Mammary epithelial cell (primary cell): ENCODE measurements around the gene CNGA2.

Experiments
- EZH2 ChIP-seq: IDR thresholded peaks from 2 replicates; pipeline ENCODE4 v1.6.1; 2012; ENCODE audit warnings: low read length, inconsistent platforms, borderline replicate concordance
- TF ChIP-seq, protein P1 (sequence below), 2 donors: IDR thresholded peaks in 1 of 2; conservative IDR thresholded peaks in 1 of 2; 2 replicates each; pipeline ENCODE4 v1.5.1; 2011 to 2012; ENCODE audit warnings: inconsistent platforms in 2 of 2, low read length in 2 of 2, mild to moderate bottlenecking in 2 of 2, control low read depth in 1 of 2, low read depth in 1 of 2; ENCODE audit not compliant: insufficient read depth in 1 of 2; ENCODE audit errors: extremely low read depth in 1 of 2

DNA sequence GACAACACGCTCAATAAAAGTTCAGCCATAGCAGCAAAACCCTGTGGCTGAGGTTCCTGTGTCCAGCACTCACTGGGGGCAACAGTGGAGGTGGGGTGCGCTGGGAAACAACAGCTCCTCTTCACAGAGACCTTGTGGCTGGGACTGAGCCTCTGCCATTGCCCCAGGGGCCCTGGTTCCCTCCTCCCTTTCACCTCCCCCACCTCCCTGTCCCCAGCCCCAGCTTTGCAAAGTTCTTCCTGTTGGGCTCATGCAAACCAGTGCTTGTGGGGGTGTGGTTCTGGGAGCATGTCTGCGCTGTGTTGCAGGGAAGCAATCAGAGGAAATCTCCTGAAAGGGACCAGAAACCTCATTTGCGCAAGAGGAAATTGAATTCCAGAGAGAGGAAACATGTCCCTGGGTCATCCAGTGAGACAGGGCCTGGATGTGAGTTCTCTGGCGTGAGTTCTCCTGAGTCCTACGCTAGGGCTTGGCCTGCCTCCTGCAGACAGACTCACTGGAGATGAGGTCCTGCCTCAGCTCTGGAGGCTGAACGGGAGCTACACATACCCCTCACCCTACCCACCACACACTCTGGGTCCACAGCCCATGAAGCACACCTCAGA, 11.3 kb upstream of the CNGA2 start:
- TF ChIP-seq, protein P1, sequence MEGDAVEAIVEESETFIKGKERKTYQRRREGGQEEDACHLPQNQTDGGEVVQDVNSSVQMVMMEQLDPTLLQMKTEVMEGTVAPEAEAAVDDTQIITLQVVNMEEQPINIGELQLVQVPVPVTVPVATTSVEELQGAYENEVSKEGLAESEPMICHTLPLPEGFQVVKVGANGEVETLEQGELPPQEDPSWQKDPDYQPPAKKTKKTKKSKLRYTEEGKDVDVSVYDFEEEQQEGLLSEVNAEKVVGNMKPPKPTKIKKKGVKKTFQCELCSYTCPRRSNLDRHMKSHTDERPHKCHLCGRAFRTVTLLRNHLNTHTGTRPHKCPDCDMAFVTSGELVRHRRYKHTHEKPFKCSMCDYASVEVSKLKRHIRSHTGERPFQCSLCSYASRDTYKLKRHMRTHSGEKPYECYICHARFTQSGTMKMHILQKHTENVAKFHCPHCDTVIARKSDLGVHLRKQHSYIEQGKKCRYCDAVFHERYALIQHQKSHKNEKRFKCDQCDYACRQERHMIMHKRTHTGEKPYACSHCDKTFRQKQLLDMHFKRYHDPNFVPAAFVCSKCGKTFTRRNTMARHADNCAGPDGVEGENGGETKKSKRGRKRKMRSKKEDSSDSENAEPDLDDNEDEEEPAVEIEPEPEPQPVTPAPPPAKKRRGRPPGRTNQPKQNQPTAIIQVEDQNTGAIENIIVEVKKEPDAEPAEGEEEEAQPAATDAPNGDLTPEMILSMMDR (conservative IDR thresholded peaks at IDR 0.05 in 1 of 2, IDR thresholded peaks at IDR 0.05 in 1 of 2; ENCODE audit: extremely low read depth in 1 of 2, insufficient read depth in 1 of 2, low read depth in 1 of 2, low read length in 2 of 2): no peak
- no peak for TF ChIP-seq EZH2
